Inflammatory macrophage (primary cell): ENCODE results near the gene B3GNT2.

Source experiments
- DNase-seq, 2 donors: peaks; one replicate each; pipeline ENCODE4 v3.0.0-alpha.2; 2020 to 2022

The B3GNT2 gene

DNA sequence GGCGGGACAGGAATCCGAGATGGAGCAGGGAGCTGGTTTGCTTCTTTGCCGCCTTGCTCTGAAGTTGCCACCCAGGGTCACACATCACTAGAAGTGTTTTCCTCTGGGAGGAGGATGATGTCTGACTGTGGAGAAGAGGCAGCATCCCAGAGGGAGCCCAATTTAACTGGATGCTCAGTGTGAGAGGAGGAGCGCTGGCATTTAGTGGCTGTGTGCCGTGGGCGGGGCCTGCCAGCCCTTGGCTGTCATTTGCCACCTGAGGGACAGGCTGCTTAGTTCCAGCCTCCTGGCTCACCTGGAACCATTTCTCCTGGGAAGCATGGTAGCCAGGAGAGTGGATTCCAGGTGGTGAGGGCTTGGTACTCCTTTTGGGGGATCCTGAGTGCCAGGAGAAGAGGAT is 9.6 kb downstream of the B3GNT2 start:
- no peak for DNase-seq

DNA sequence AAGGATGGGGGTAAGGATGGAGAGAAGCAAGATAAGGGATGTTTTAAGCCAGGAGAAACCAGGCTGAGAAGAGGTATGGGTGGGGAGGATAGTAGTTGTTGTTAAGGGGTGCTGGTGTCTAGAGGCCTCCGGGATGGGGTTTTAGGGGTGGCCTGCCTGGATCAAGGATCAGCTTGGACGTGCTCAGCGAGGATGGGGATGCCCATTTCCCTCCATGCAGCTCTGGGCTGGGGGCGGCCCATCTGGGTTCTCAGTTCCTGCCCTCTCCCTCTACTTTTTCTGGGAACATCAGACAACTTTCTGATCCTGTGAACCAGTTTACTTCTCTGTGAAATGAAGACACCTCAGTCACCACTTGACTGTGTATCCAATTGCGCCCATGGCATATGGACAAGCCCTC is 10.1 kb downstream of the B3GNT2 start:
- DNase-seq, result no peak

DNA sequence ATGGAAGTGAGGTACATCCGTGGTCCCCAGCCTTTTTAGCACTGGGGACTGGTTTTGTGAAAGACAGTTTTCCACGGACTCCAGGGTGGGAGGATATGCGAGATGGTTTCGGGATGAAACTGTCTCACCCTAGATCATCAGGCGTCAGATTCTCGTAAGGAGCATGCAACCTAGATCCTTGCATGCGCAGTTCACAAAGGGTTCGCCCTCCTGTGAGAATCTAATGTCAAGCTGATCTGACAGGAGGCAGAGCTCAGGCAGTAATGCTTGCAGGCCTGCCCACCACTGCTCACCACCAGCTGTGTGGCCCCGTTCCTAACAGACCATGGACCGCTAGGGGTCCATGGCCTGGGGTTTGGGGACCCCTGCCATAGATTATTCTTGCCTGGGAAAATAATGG is 11.6 kb downstream of the B3GNT2 start:
- no peak for DNase-seq

DNA sequence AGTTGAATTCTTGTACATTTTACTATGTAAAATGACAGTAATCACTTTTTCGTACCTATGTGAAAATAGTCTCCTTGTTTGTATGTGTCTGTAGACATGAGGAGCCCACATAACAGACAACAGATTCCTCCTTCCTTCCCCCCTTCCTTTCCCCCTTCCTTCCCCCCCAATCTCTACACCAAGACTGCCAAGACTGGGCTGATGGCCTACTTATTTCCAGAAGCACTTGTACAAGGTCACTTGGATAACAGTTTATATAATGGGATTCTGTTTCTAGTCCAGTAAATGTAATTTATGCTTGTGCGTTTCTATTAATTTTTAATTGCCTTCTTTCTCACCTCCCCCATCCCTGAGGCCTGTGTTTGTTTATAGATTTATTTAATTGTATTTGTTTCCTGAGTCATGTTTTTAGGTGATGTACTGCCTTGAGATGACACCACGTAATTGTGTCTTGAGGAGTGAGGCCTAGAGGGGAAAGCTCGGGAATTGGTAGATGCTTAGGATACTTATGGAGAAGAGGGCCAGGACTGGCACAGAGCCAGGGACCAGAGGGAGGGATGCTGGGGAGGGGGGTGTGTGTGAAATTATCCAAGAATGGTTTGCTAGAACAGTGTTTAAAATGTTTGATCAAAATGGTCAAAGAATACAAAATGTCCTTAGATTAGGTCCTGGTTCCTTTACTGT is 12.3 kb downstream of the B3GNT2 start:
- no peak for DNase-seq

DNA sequence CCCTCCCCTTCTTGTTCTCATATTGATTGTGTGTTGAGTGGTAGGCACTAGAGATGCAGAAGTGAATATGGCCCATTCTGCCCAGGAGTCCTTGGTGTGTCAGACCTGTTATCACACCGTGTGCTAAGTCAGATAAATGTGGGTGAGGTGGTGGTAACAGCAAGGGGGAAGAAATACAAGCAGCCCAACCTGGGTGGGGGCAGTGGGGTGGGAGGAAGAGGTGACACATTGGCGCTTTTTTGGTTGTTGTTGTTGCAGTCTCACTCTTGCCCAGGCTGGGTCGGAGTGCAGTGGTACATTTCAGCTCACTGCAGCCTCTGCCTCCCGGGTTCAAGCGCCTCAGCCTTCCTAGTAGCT is 12.8 kb downstream of the B3GNT2 start:
- DNase-seq, result no peak

DNA sequence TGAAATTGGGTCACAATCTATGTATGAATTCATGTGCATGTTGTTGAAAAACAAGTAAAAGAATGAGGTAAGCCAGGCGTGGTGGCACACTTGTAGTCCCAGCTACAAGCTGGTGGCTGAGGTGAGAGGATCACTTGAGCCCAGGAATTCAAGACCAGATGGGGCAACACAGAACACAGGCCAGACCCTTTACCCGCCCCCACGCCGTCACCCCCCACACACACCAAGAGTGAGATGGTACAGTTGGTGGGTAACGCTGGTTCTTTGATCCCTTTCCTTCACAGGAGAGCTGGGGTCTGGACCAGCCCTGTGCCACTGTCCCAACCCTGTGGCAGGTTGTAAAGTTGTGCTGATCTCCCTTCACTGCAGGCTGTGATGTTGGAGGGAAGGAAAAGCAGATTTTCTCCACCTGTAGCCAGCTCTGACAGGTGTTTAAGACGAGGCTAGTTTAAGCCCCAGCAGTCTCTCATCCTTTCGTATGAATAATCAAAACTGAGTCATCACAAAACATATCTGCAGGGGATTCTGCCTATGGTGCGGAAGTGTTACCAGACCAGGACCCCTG is 13.6 kb downstream of the B3GNT2 start:
- DNase-seq, result no peak

DNA sequence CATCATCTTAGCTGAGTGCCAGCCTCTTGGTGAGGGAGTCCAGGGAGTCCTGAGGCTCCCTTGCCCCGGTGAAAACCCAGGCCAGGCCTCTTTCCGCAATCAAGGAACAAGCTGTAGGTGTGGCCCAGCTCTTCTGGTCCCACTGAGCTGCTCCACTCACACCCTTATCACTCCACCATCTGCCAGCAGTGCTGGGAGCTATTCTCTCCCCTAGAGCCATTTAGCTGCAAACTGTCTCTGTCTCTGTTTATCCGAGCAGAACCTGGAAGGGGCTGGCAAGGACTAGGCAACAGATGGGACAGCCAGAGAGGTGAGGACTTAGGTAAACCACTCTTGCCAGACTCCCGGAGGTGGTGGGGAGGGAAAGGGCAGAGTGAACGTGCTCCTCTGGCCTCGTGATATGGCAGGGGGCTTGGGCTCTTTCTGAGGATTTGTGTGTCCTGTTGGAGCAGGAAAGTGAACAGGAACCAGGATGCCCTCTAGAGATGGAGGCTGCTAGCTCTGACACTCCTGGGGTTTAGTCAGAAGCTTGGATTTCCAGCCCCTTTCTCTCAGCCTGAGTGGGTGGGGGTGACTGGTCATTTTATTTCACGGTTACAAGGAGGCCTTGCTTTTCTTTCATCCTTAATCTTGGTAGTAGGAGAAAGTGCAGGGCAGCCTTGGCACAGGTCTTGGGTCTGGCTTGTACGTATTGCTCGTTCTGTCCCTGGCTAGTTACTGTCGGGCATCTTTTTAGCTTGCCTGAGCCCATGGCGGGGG is 19.6 kb downstream of the B3GNT2 start:
- peak; percentile 19 to 35 for DNase-seq

DNA sequence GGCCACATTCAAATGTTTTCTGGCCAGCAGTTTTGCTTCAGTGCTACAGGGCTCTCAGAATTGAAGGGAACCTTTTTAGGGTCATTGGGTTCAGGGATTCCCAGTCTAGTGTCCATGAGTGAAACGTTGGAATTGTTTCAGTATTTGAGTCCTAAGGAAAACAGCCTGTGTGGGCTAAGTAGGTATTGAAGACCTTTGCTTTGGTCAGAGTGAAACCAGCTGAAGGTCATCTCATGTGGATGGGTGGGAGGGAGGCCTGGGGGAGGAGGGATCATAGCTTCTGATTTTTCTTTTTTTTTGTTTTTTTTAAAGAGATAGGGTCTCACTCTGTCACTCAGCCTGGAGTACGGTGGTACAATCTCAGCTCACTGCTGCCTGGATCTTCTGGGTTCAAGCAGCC is 20.2 kb downstream of the B3GNT2 start:
- no peak for DNase-seq

DNA sequence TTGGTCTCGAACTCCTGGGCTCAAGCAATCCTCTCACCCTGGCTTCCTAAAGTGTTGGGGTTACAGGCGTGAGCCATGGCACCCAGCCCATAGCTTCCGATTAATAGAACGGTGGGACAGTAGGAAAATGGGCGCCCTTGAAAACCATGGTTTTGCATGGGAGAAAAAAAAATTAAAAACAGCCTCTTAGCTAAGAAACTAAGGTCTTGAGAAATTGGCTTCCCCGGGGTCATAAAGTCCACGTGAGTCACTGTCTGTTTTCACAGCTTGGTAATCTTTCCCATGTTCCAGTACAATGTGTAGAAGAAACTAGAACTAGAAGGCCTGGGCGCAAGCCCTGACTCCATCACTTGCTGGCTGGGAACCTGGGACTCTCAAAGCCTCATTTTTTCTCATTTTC is 20.7 kb downstream of the B3GNT2 start:
- peak; percentile 67 to 78 for DNase-seq

DNA sequence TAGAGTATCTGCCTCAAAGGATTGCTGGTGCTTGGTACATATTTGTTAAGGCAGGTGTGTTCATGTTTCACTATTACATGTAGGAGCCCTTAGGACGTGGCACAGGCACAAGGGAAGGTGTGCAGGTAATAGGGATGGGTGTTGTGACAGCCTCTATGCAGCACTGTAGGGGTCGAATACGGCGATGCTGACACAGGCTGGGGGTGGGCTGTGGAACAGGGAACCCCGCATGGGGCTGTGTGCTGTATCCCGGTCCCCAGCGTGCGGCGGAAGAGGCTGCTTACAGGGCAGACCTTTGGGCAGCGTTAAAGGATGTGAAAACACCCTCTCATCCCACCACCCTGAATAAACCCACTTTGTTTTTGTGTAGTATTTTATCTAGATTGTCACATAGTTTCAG is 21.5 kb downstream of the B3GNT2 start:
- no peak for DNase-seq

DNA sequence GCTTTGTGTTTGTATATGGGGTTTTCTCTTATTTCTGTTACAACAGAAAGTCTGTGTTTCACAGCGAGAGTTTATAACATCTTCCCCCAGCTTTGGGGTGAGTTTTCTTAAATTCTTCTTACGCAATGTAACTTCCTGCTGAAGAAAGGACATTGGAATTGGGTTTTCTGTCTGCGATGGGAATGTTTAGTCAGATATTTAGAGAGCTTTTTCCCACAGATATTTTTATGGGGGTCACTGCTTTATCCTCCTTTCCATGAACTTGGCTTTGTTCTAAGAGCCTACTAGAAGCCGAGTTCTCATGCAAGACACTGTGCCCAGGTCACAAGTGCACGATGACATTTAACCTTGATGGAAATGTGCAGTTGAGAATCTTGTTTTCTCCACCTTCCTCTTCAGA is 22.1 kb downstream of the B3GNT2 start:
- DNase-seq, result peak; percentile 32 to 42

DNA sequence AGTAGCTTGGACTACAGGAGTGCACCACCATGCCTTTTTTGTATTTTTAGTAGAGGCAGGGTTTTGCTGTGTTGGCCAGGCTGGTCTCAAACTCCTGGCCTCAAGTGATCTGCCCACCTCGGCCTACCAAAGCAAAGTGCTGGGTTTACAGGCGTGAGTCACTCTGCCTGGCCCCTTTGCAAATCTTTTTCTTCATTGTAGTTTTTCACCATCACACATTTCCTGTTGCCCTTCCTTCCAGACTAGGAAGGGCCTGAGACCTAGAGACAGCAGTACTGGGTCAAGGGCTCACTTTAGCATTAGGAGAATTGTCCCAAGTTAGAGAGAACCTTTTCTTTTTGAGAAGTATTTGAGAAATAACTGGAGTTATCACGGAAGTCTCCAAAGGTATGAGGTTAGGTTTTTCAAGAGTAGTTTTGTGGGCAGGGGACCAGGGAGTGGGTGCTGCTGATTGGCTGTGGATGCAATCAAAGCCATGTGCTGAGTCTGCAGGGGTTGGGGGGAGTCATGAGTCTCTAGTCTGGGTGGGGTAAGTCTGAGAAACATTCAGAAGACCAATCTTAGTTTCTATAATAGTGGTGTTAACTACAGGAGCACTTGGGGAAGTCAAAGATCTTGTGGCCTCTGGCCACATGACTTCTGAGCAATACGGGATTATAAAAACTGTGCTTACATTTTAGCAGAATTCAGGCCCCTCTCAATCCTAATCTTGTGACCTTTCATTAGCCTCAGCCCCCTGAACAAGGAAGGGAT is 23.7 kb downstream of the B3GNT2 start:
- peak; percentile 68 to 71 for DNase-seq

DNA sequence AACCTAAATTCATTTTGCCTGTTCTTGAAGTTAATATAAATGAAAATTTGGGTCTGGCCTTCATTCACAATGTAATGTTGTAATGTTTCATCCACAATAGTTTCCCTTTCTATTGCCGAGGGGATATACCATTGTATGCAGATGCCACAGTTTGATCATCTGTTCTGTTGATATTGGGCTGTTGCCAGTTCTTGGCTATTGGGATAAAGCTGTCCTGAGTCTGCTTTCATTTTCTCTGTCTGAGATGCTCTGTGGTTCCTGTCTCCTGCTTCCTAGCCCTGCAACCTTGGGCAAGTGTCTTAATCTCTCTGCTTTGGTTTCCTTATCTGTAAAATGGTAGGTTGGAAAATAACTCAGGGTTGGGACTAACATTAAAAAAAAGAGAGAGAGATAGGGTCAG is 25.2 kb downstream of the B3GNT2 start:
- no peak for DNase-seq

DNA sequence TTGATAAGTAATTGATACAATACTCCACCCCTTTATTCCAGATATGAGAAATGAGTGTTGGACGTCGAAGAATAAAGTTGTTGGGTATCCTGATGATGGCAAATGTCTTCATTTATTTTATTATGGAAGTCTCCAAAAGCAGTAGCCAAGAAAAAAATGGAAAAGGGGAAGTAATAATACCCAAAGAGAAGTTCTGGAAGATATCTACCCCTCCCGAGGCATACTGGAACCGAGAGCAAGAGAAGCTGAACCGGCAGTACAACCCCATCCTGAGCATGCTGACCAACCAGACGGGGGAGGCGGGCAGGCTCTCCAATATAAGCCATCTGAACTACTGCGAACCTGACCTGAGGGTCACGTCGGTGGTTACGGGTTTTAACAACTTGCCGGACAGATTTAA is 26.3 kb downstream of the B3GNT2 start:
- DNase-seq, result no peak

DNA sequence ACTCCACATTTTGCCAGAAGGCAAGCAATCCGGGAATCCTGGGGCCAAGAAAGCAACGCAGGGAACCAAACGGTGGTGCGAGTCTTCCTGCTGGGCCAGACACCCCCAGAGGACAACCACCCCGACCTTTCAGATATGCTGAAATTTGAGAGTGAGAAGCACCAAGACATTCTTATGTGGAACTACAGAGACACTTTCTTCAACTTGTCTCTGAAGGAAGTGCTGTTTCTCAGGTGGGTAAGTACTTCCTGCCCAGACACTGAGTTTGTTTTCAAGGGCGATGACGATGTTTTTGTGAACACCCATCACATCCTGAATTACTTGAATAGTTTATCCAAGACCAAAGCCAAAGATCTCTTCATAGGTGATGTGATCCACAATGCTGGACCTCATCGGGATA is 26.8 kb downstream of the B3GNT2 start:
- no peak for DNase-seq

DNA sequence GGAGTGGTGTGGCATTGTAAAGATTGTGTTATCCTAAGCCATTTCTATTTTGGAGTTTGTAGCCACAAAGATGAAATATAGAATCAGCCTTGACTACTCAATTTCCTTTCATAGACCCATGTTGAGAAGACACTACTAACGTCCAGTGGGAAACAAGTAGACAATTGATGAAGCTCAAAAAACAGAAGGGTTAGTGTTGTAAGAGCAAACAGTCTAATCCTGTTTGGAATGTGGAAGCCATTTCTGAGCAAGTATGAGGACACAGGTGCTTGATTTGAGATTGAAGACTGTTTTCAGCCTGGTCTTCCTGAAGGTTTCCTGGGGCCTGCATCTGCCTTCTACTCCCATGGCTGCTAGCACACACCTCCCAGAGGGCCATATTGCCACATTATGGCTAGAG is 29.1 kb downstream of the B3GNT2 start:
- DNase-seq, result no peak

DNA sequence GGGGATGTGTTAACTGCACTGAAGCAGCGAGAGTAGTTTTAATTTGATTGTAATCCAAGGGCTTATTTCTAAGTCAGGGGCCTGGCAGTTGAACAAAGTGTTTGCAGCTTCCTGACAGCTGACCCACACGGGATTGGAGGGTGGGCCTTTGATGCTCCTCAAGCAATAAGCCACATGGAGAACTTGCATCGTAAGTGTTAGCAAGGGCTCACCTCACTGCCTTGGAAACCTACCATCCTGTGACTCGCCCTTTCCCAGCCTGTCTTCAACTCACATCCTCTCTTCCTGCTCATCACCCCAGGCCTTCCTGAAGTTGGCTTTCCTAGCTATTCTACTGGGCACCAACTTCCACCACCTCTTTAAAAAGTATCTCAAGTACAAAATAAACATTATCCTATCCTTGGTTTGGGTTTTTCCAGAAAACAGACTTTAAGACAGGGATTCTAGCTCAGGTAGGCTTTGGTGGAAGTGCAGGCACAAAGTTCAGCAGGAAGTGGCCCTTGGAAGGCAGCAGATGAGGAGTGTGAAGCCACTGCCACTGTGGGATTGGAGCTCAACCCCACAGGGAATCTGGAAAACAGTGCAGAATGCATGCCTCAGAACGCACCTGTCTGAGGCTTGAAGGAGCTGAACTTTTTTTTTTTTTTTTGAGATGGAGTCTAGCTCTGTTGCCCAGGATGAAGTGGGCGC is 31.6 kb downstream of the B3GNT2 start:
- DNase-seq, result no peak

DNA sequence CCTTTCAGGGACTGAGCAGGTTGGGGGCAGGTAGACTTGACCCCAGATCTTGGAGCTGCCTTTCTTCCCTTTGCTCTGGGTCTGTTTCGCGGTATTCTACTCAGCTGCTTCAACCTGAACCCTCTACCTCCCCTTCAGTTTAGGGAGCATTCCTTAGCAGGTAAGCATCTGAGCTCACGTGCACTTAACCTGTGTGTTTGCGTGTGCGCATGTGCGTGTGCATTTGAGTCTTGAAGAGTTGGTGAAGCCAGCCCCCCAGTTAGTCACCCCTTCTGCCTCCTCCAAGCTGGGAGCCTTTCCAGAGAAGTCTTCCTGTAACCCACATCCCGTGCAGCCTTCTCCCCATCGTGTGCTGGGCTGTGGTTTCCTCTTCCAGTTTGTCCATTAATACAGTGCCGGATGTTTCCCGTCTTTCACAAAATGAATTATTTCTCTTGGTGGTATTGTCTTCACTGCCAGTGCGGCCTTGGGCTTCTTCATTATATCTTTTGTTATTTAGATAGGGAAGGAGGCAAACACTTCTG is 33.2 kb downstream of the B3GNT2 start:
- no peak for DNase-seq

DNA sequence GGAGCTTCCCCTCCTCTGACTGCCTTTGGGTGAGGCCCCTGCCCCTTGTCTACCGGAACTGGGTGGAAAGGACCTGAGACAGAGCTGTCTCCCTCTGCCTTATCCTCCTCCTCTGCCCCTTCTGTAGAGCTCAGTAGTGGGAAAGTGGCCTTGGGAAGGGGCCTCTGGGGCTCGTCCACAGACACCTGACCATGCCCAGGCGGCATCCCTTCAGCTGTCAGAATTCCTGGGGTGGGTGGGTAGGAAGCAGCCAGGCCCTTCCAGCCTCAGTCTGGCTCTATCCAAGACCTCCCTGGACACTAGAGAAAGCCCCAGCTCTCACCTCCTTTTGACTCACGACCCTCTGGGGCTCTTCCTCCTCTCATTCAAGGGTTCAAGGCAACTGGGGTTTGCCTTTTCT is 35.6 kb downstream of the B3GNT2 start:
- no peak for DNase-seq

DNA sequence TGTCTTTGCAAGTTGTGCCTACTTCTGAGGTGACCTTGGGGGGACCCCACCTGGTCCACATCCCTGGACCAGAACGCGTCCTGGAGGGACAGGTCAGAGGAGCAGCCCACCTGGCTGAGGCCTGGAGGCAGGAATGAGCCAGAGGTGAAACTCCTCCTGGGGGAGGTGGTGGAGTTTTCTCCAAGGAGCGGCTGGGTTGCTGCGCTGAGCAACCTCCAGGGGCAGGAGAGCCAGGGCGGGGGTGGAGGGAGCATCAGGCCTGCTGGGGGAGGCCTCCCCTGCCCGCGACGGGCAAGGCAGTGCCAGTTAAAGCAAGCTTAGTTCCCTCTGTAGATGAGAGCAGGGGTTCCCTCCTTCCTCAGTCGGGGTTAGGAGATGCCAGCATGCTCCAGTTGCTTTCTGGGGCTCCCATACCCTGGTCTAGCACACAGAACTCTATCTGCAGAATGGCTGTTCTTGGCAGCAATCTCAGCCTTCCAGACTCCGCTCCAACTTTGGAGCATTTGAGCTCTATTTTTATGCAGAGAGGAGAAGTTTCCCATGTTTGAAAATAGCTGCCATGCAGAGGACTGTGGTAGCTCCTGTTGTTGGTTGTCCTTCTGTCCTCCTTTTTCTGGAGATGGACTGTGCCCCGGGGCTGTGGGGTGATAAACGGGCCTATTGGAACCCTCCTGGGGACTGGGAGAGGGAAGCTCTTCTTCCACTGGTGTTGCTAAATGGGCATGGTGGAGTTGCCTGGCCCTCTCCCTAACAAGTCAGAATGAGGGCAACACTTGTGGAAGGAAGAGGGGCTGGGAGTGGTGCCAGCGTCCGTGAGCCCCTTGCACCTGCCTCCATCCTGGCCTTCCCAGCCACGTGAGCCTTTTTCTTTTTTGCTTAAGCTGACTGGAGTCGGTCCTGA is 39.1 kb downstream of the B3GNT2 start:
- DNase-seq, result no peak

DNA sequence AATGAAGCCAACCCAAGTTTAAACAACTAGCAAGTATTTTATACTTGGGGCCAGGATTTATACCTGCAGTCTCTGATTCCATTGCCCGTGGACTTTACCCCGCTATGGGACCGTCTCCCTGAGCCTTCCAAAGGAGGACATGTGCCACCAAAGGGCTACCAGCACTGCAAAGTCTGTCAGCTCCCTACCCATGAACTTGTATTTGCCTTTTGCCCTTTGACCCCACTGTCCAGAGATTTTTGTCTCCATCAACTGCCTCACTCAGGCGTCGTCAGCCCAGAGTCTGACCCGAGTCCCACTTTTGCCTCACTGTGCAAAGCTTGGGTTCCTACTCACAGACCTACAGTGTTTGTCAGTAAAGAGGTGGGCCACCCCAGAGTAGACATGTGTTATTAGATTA is 40.6 kb downstream of the B3GNT2 start:
- no peak for DNase-seq

DNA sequence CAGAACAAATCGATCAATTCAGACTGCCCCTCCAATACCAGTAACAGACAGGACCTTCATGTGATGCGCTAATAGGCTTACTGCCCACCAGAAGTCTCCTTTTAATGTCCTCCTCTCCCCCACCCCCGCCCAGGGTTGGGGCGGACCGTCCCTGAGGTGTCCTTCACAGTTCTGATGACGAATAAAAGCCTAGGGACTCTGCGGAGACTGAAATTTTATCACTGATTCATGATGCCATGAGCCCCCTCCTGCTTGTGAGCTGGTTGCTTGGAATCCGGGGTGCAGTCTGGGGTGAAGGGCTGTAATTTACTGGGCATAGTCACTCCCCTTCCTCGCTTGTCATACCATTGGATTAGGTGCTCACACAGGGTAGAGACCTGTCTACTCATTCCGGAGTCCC is 42.3 kb downstream of the B3GNT2 start:
- no peak for DNase-seq
